Mesenchymal stem cell (in vitro differentiated cells and primary cell): ENCODE measurements around the gene AP1S1.

Experiments used
- DNase-seq: peaks from one replicate; pipeline ENCODE4 v3.0.0-alpha.2; 2013
- H2AFZ ChIP-seq: one replicate; pipeline ENCODE4 v1.6.1; 2013; ENCODE audit warnings: low read depth, mild to moderate bottlenecking, control low read depth, inconsistent platforms, low read length, moderate library complexity
- H2AK5ac ChIP-seq: 2 replicates; pipeline ENCODE4 v1.6.1; 2013; ENCODE audit warnings: low read length, moderate library complexity, mild to moderate bottlenecking, inconsistent platforms; ENCODE audit not compliant: severe bottlenecking
- H2BK120ac ChIP-seq: one replicate; pipeline ENCODE4 v1.6.1; 2013; ENCODE audit warnings: low read depth, mild to moderate bottlenecking, inconsistent platforms, low read length, moderate library complexity
- H2BK12ac ChIP-seq, 2 experiments: one replicate each; pipeline ENCODE4 v1.6.1; 2013; ENCODE audit warnings: inconsistent platforms in 2 of 2, low read length in 2 of 2, mild to moderate bottlenecking in 2 of 2, moderate library complexity in 2 of 2, control low read depth in 1 of 2
- H2BK15ac ChIP-seq: one replicate; pipeline ENCODE4 v1.6.1; 2013; ENCODE audit warnings: mild to moderate bottlenecking, low read depth, inconsistent platforms; ENCODE audit not compliant: poor library complexity, severe bottlenecking
- H2BK5ac ChIP-seq: 2 replicates; pipeline ENCODE4 v1.6.1; 2013; ENCODE audit warnings: low read depth, mild to moderate bottlenecking, low read length, control low read depth, inconsistent platforms; ENCODE audit not compliant: poor library complexity, severe bottlenecking
- H3K14ac ChIP-seq, 2 experiments: one replicate each; pipeline ENCODE4 v1.6.1; 2013; ENCODE audit warnings: inconsistent platforms in 2 of 2, low read length in 2 of 2, control low read depth in 1 of 2, mild to moderate bottlenecking in 1 of 2, moderate library complexity in 1 of 2
- H3K18ac ChIP-seq, 2 experiments: one replicate each; pipeline ENCODE4 v1.6.1; 2013; ENCODE audit warnings: inconsistent platforms in 2 of 2, low read length in 2 of 2, control low read depth in 1 of 2, low read depth in 1 of 2, mild to moderate bottlenecking in 1 of 2
- H3K23ac ChIP-seq, 2 experiments: one replicate each; pipeline ENCODE4 v1.6.1; 2013; ENCODE audit warnings: inconsistent platforms in 2 of 2, low read length in 2 of 2, mild to moderate bottlenecking in 2 of 2, moderate library complexity in 2 of 2, control low read depth in 1 of 2
- H3K27ac ChIP-seq: 2 replicates; pipeline ENCODE4 v1.5.1; 2013; ENCODE audit warnings: mild to moderate bottlenecking, moderate library complexity, low read length, control low read depth, inconsistent platforms; ENCODE audit not compliant: poor library complexity, severe bottlenecking
- H3K27me3 ChIP-seq, 2 experiments: 2 replicates each; pipeline versions ENCODE4 v1.6.1 to v1.7.0; 2013; ENCODE audit warnings: low read length in 2 of 2, mild to moderate bottlenecking in 2 of 2, moderate library complexity in 2 of 2, control low read depth in 1 of 2, inconsistent platforms in 1 of 2; ENCODE audit not compliant: control insufficient read depth in 1 of 2, insufficient read depth in 1 of 2
- H3K36me3 ChIP-seq, 2 experiments: 2 replicates each; pipeline versions ENCODE4 v1.6.1 to v1.7.0; 2013; ENCODE audit warnings: low read length in 2 of 2, control low read depth in 1 of 2, inconsistent platforms in 1 of 2, low read depth in 1 of 2, mild to moderate bottlenecking in 1 of 2; ENCODE audit not compliant: insufficient read depth in 2 of 2, control insufficient read depth in 1 of 2
- H3K4ac ChIP-seq, 2 experiments: one replicate each; pipeline ENCODE4 v1.6.1; 2013; ENCODE audit warnings: inconsistent platforms in 2 of 2, low read length in 2 of 2, mild to moderate bottlenecking in 2 of 2, moderate library complexity in 2 of 2, control low read depth in 1 of 2, low read depth in 1 of 2
- H3K4me1 ChIP-seq: 2 replicates; pipeline ENCODE4 v1.6.1; 2013; ENCODE audit warnings: low read depth, low read length, control low read depth; ENCODE audit not compliant: control insufficient read depth, insufficient read depth
- H3K4me2 ChIP-seq: 2 replicates; pipeline ENCODE4 v1.6.1; 2013; ENCODE audit warnings: low read length, mild to moderate bottlenecking, inconsistent platforms; ENCODE audit not compliant: poor library complexity, severe bottlenecking
- H3K4me3 ChIP-seq, 2 experiments: 2 replicates each; pipeline versions ENCODE4 v1.5.1 to v1.7.0; 2013; ENCODE audit warnings: low read length in 2 of 2, mild to moderate bottlenecking in 2 of 2, control low read depth in 1 of 2, low read depth in 1 of 2; ENCODE audit not compliant: insufficient read depth in 1 of 2
- H3K79me1 ChIP-seq: replicated peaks from 2 replicates; pipeline ENCODE4 v1.6.1; 2013; ENCODE audit warnings: mild to moderate bottlenecking, control low read depth, low read length, inconsistent platforms; ENCODE audit not compliant: poor library complexity, severe bottlenecking
- H3K9ac ChIP-seq: 2 replicates; pipeline ENCODE4 v1.7.0; 2013; ENCODE audit warnings: mild to moderate bottlenecking, low read length, moderate library complexity
- H3K9me3 ChIP-seq: 2 replicates; pipeline ENCODE4 v1.7.0; 2013; ENCODE audit warnings: mild to moderate bottlenecking, low read length; ENCODE audit not compliant: control insufficient read depth
- H4K8ac ChIP-seq: one replicate; pipeline ENCODE4 v1.6.1; 2013; ENCODE audit warnings: inconsistent platforms, mild to moderate bottlenecking, low read length, moderate library complexity
- H4K91ac ChIP-seq: one replicate; pipeline ENCODE4 v1.6.1; 2013; ENCODE audit warnings: mild to moderate bottlenecking, low read length, inconsistent platforms
- WGBS: methylation state at CpG from one replicate; pipeline ENCODE4 v1.1.7; 2013; ENCODE audit warnings: mixed read lengths; 5-methylcytosine and 5-hydroxymethylcytosine counted together

The AP1S1 gene

GRCh38 chr7:101154693-101155102, 422 bp downstream of the AP1S1 start:
- peaks cover 28 to 31% of the 10 kb centered on the region in 2 experiments for H3K36me3 ChIP-seq
- peak overlapping the region; percentile 70 for H4K91ac ChIP-seq
- 1% methylated on average over 32 of the region's 34 CpGs for WGBS
- no peak overlapping the region for H2BK12ac ChIP-seq
- no peaks in the 10 kb centered on the region for H3K9me3 ChIP-seq
- H2BK5ac ChIP-seq: peak overlapping the region; percentile 81
- peak overlapping the region; percentile 52 for H4K8ac ChIP-seq
- H3K27me3 ChIP-seq: peaks cover 0 to 4% of the 10 kb centered on the region in 2 experiments
- H3K23ac ChIP-seq: peak overlapping the region in 1 of 2 experiments; percentile 23
- peak overlapping the region; percentile 93 for H3K9ac ChIP-seq
- H2BK15ac ChIP-seq: peak overlapping the region; percentile 89
- peak overlapping the region; percentile 25 for H3K27ac ChIP-seq
- no peak for DNase-seq
- H3K4ac ChIP-seq: peak overlapping the region in 1 of 2 experiments; percentile 42
- H3K4me1 ChIP-seq: peaks cover 20% of the 10 kb centered on the region
- peaks cover 21% of the 10 kb centered on the region for H3K79me1 ChIP-seq
- H3K4me3 ChIP-seq: peak overlapping the region; percentile 84 to 90
- peak overlapping the region; percentile 86 for H3K4me2 ChIP-seq
- peak overlapping the region; percentile 54 for H2BK120ac ChIP-seq
- H3K18ac ChIP-seq: peak overlapping the region; percentile 79 to 82
- peak overlapping the region in 1 of 2 experiments; percentile 90 for H3K14ac ChIP-seq
- H2AFZ ChIP-seq: peak overlapping the region; percentile 29
- no peak overlapping the region for H2AK5ac ChIP-seq

- Histone ChIP-seq H3K4ac (peak overlapping the region in 1 of 2 experiments; percentile 42), H3K14ac (peak overlapping the region in 1 of 2 experiments; percentile 57), H3K79me1 (peaks cover 26% of the 10 kb centered on the region), H3K36me3 (peaks cover 34 to 37% of the 10 kb centered on the region in 2 experiments), H3K27me3 (peaks cover 0 to 4% of the 10 kb centered on the region in 2 experiments), H4K91ac (peak overlapping the region; percentile 66), H3K4me1 (peaks cover 26% of the 10 kb centered on the region), H2BK120ac (peak overlapping the region; percentile 54), H3K4me2 (peak overlapping the region; percentile 86), H3K9me3 (no peaks in the 10 kb centered on the region), H3K4me3 (peak overlapping the region; percentile 84 to 90), H3K23ac (no peak overlapping the region), H3K9ac (peak overlapping the region; percentile 93), H2BK12ac (peak overlapping the region in 1 of 2 experiments; percentile 43), H4K8ac (peak overlapping the region; percentile 52), H2AK5ac (peak overlapping the region; percentile 43), H3K27ac (peak overlapping the region; percentile 33), H2BK15ac (no peak overlapping the region), H2BK5ac (peak overlapping the region; percentile 81), H2AFZ (no peak overlapping the region), H3K18ac (peak overlapping the region; percentile 19 to 59)
- 65% methylated on average over 4 of the region's 4 CpGs for WGBS
- no peak for DNase-seq
Measured at GRCh38 chr7:101155303-101155702, 1.0 kb downstream of the AP1S1 start.

GRCh38 chr7:101156277-101156676, 2.0 kb downstream of the AP1S1 start:
- Histone ChIP-seq H2BK120ac (no peak overlapping the region), H4K8ac (no peak overlapping the region), H2BK15ac (no peak overlapping the region), H2AK5ac (no peak overlapping the region), H2AFZ (no peak overlapping the region), H3K4me3 (peak overlapping the region in 1 of 2 experiments; percentile 90), H3K14ac (no peak overlapping the region), H2BK12ac (no peak overlapping the region), H3K9ac (no peak overlapping the region), H3K18ac (no peak overlapping the region), H3K4me2 (no peak overlapping the region), H3K4me1 (peaks cover 33% of the 10 kb centered on the region), H4K91ac (no peak overlapping the region), H3K27ac (no peak overlapping the region), H3K36me3 (peaks cover 37 to 41% of the 10 kb centered on the region in 2 experiments), H3K79me1 (peaks cover 26% of the 10 kb centered on the region), H2BK5ac (no peak overlapping the region), H3K27me3 (peaks cover 0 to 4% of the 10 kb centered on the region in 2 experiments), H3K9me3 (no peaks in the 10 kb centered on the region), H3K4ac (no peak overlapping the region), H3K23ac (no peak overlapping the region)
- WGBS: 86% methylated on average over 6 of the region's 6 CpGs
- DNase-seq: no peak

GRCh38 chr7:101156866-101157589, 2.8 kb downstream of the AP1S1 start:
- H3K4me3 ChIP-seq: no peak overlapping the region
- no peak for DNase-seq
- H3K27me3 ChIP-seq: peaks cover 0 to 4% of the 10 kb centered on the region in 2 experiments
- peaks cover 26% of the 10 kb centered on the region for H3K79me1 ChIP-seq
- no peak overlapping the region for H3K9ac ChIP-seq
- H3K9me3 ChIP-seq: no peaks in the 10 kb centered on the region
- peaks cover 44 to 48% of the 10 kb centered on the region in 2 experiments for H3K36me3 ChIP-seq
- H2BK120ac ChIP-seq: no peak overlapping the region
- H4K8ac ChIP-seq: no peak overlapping the region
- no peak overlapping the region for H3K4me2 ChIP-seq
- H4K91ac ChIP-seq: no peak overlapping the region
- no peak overlapping the region for H2BK15ac ChIP-seq
- no peak overlapping the region for H2BK12ac ChIP-seq
- H2AK5ac ChIP-seq: no peak overlapping the region
- H3K4ac ChIP-seq: no peak overlapping the region
- no peak overlapping the region for H3K23ac ChIP-seq
- no peak overlapping the region for H3K27ac ChIP-seq
- no peak overlapping the region for H2AFZ ChIP-seq
- H2BK5ac ChIP-seq: no peak overlapping the region
- H3K18ac ChIP-seq: no peak overlapping the region
- peaks cover 33% of the 10 kb centered on the region for H3K4me1 ChIP-seq
- 92% methylated on average over 10 of the region's 14 CpGs for WGBS
- no peak overlapping the region for H3K14ac ChIP-seq
